Omental fat pad (tissue), 4 donors: ENCODE data around the gene GARNL3. TPM values are rescaled to one million over a fixed set of nuclear protein-coding genes. Genes with fewer than 3 reads are reported as not detected.

Experiments
- ATAC-seq: fragments of 150-250 bp; one replicate; pipeline ENCODE4 v1.9.1; 2016; ENCODE audit warnings: mild to moderate bottlenecking, moderate library complexity; ENCODE audit not compliant: low FRiP score
- DNase-seq: peaks from one replicate; pipeline ENCODE4 v3.0.0-alpha.2; 2019; ENCODE audit warnings: low spot score
- CTCF ChIP-seq, 3 donors: fragments of 450-650 bp; IDR thresholded peaks; one replicate each; pipeline ENCODE4 v1.5.1; 2016 to 2017; ENCODE audit warnings: antibody characterized with exemption in 3 of 3, mild to moderate bottlenecking in 3 of 3, moderate library complexity in 2 of 3
- total RNA-seq, 4 donors: library from RNA; depleted of rRNA; stranded (reverse); fragments of >200 nt; gene quantifications; one replicate each; pipeline ENCODE4 v1.1.0, GENCODE V29; 2016

Gene GARNL3
- total RNA-seq, 4 donors from 2014 or later = 10.0 to 27.0 (median 15.7) TPM

DNA sequence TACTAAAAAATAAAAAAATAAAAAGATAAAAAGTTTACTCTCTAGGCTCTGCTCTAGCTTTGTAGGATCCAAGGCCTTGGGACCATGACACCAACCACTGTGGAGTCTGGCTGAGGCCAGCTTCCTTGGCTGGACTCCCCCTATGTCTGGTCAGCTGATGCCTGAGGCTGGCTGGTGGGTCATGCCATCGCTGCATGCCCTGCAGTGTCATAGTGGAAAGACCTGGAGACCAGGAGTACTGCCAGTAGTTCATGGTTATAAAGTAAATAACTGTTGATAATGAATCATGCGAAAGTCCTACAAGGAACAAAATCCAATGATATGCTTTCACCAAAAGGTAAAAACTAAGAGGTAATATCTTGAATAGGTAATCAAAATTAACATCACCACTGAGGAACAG is 43.2 kb downstream of the GARNL3 start:
- no peak for ATAC-seq
- no peak for DNase-seq
- no peak for TF ChIP-seq CTCF (IDR thresholded peaks at IDR 0.05)

- peak; percentile 62 for ATAC-seq
- DNase-seq = no peak
- no peak for TF ChIP-seq CTCF (IDR thresholded peaks at IDR 0.05)
Measured at GRCh38 chr9:127308652-127309434, 44.3 kb downstream of the GARNL3 start.

GRCh38 chr9:127309715-127310114 is 45.1 kb downstream of the GARNL3 start:
- TF ChIP-seq CTCF (IDR thresholded peaks at IDR 0.05) = no peak
- ATAC-seq = no peak
- no peak for DNase-seq

- ATAC-seq (no peak), DNase-seq (no peak)
- TF ChIP-seq CTCF (IDR thresholded peaks at IDR 0.05) = no peak
Measured at GRCh38 chr9:127311239-127311741, 46.7 kb downstream of the GARNL3 start.

GRCh38 chr9:127313042-127313560 is 48.5 kb downstream of the GARNL3 start:
- ATAC-seq (no peak), DNase-seq (no peak)
- no peak for TF ChIP-seq CTCF (IDR thresholded peaks at IDR 0.05)

DNA sequence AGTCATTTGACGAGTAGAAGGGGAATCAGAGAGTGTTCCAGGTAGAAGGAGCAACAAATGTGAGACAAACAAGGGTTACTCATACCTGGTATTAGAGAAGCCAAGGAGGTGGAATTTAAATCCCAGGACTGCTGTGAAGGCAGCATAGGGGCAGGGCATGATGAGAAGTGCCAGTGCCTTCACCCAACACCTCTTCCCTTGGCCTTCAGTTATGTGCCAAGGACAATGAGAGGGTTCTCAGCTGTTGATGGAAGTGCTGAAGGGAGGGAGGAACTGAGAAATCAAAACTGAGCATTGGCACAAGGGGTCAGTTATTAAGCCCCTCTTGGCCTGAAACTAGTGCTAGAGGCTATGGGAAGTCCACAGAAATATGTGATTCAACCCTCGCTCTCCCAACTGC is 50.3 kb downstream of the GARNL3 start:
- ATAC-seq (no peak), DNase-seq (no peak)
- TF ChIP-seq CTCF (IDR thresholded peaks at IDR 0.05) = no peak
